NCI-H748 treated with DMSO at 0.1 percent for 48 hours (cell line): ENCODE measurements around the gene DDN.

Source experiments
- DNase-seq: peaks from one replicate; lab custom pipeline; 2025; lab: John Stamatoyannopoulos, UW

The DDN gene

DNA sequence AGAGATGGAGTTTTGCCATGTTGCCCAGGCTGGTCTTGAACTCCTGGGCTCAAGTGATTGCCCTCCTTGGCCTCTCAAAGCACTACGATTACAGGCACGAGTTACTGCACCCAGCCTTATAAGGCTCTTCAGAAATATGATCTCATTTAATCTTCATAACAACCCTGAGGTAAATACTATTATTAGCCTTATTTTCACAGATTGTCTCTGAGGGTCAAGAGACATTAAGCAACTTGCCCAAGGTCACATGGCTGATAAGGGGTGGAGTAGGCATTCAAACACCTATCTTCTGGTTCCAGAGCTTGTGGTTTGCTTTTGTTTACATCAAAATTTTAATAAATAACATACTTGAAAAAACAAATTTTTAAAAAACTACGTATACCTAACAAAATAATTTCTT, 14.3 kb upstream of the DDN start:
- no peak for DNase-seq

DNA sequence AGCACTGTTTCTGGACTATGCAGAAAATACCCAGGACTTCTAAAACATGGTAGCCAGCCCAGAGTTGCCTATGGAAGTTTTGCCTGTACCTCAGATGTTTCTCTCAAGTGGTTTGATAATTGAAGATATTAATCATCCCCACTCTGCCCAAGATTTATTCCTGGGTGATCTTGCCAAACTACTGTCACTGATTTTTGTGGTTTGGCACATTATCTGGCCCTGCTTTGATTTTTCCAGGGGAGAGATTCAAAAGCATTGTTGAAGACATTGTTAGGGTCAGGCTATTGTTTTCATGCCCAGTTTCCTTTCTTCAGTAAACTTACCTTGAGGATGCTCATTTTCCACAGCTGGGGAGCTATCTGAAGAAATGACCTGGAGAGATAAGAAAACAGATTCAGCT, 13.6 kb upstream of the DDN start:
- no peak for DNase-seq

DNA sequence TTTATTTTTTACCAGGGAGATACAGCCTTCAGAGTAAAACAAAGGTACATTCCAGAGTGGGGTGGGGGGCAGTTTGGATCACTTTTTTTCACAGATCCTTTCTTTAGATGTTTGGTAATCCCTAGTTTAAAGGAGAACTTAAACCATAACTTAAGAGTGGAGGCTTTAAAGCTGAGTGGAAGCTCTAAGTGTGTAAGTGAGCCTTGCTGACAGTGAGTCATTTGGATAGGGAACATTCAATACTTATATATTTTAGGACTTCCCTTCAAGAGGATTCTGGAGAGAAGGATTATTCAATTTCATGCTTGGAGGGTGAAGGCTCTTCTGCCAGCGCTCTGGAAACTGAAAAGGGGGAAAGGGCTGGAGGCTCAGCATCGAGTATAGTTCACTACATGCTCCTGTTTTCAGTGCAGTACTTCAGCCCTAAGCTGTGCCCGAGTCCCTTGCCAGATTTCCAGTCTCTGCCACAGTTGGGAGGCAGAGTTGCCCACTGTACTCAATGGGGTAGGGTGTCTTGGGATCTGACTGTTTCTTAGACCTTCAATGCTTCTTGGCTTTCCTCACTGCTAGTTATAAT, 11.0 kb upstream of the DDN start:
- DNase-seq = no peak

DNA sequence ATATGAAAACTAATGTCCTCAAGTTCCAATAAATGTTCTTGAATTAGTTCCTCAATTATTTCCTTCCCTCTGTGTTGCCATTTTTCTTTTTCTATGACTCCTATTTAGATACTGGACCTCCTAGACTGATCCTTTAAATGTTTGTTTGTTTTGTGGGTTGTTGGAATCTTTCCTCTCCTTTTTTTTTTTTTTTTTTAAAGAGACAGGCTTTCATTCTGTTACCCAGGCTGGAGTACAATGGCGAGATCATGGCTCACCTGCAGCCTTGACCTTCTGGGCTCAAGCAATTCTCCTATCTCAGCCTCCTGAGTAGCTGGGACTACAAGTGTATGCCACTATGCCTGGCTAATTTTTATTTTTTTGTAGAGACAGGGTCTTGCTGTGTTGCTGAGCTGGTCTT, 9.8 kb upstream of the DDN start:
- no peak for DNase-seq

DNA sequence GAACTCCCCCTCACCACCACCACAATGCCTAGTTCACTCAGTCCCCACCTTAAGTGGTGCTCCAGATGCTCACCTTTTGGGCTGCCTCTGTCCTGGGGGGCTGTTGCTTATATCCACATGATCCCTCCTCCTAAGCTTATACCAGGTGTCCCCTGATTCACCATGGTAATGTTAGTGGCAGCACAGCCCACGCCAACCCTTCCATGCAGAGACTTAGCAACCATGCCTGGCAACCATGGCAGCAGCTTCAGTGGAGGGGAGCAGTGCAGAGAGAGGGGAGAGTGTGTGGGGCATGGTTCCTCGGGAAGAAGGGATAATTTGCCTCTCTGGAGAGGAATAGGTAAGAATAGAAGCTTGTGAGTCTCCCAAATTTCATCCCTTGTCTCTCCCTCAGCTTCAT, 1.2 kb upstream of the DDN start:
- DNase-seq = no peak

DNA sequence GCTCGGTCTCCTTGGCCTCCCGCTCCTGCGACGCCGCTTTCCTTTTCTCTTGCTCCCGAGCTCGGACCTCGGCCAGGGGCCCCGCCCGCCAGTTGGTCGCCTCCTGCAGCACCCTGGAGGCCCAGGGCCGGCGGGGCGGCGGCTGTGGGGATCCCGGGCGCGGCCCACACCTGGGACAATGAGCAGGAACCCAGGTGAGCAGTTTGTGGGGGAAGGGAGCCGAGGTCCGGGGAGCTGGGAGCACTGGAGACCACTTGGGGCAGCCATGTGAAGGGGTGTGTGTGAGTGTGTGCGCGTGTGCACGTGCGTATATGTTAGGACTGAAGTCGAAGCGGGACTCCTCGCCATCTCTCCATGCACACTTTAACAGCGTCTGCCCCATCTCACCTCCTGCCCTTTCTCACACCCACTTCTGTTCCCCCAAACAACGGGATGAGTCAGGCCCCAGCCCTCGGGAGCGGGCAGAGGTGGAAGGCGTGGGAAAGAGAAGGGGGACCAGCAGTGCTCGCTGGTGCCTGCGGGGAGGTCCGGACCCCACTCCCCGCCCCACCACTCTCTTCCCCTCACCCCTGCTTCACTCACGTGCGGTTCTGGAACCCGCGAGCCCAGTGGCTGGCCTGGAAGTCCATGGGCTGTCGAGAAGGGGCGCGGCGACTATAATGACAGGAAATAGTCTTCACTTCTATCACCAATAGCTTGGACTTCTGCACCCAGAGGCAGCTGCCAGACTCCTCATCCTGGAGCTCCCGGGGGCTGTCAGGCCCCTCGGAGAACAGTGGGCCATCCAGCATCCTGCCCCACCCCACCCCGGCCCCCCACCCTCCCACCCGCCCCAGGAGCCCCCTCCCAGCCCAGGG, 450 bp downstream of the DDN start:
- no peak for DNase-seq

DNA sequence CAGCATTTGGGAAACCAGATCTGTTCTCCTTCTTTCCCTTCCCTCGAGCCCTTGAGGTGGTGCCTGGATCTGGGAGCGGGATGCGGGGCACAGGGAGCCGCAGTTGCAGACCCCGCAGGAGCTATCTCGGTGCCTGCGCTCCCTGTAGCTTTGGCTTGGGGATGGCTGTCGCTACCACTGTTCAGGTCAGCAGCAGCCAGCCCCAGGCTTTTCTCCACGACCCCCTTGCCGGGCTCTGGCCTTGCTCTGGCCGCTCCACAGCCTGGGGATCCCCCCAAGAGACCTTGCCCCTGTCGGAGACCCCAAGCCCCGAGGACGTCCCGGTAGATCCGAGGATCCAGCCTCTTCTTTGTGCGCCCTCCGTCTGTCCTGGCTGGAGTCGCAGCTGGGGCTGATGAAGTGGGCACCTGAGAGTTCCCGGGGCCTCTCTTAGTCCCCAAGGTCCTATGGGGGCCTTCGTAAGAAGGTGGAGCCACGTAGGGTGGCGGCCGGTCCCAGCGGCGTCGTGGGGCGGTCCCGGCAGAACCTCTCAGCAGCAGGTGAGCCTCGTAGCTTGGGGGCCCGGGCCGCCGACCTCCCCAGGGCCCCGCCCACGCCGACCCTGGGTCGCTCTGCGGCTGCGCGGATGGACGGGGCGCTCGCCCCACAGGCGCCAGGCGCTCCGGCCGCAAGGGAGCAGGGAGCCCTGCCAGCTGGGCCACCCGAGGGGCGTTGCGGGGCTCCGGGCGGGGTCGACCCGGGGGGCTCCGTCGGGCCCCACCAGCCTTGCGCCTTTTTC, 1.3 kb downstream of the DDN start:
- no peak for DNase-seq

DNA sequence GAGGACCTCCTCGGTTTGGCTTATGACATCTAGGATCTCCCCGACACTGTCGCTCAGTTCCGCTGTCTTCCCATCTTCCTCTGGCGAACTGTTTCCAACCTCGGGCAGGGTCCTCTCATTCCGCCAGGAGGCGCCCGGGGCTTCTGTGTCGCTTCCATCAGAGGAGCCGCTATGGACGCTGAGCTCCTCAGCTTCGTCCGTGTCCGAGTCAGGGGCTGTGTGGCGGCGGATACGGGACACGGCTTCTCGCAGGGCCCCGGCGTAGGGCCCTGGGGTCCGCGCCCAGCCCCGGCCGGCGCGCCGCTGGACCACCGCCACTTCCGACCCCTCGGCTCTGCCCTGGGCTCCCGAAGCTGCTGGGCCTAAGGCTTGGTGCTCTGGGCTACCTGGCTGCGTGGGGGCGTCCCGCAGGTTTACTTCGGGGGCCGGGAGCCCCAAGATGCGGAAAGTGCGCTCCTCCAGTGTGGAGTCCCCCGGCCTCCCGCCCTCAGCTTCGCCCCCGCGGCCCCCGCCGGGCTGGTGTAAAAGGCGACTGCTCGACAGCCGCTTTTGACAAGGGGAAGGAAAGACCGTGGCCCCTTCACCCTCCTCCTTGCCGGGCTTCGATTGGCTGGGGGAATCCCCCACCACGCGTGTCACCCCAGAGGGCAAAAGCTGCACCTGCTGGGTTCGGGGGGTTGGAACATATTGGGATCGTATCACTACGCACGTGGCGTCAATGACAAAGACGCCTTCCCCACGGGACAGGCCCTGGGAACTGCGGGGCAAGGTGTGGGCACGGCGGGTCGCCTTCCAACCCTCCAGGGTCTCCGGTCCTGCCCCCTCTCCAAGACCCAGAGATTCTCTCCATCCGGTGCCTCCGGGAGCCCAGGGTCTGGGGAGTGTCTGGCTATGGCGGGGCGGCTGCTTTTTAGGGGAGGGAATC, 2.1 kb downstream of the DDN start:
- DNase-seq = no peak

DNA sequence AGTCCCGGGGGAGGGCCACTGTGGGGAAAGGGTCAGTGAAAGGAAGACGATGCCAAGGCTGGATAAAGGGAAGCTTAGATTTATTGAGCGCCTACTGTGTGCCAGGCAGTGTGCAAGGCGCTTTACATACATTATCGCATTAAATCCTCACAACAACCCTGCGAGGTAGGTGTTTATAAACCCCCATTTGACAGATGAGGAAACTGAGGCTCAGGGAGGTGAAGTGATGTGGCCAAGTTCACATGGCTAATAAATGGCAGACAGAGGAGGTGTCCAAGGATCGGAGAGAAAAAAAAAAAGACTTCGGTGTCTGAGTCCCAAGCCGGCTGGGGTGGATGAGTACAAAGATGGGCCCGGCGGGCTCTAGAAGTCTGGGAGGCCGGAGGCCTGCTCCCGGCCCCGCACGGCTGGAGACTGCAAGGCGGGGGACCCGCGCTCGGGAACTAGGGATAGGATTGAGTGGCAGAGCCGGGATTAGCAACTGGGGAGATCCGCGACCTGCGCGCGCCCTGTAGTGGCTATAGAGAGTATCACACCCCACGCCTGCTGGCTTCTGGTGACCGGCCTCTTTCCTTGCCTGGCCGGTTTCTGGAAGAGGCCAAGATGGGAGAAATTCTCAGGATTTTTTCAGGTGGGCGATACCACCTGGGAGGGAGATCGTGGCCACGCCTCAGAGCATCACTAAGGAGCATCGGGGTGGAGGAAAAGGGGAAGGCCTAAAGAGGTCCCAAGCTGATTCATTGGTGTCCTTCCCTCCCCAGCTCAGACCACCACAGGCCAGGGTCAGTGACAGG, 3.9 kb downstream of the DDN start:
- DNase-seq = peak; percentile 59

DNA sequence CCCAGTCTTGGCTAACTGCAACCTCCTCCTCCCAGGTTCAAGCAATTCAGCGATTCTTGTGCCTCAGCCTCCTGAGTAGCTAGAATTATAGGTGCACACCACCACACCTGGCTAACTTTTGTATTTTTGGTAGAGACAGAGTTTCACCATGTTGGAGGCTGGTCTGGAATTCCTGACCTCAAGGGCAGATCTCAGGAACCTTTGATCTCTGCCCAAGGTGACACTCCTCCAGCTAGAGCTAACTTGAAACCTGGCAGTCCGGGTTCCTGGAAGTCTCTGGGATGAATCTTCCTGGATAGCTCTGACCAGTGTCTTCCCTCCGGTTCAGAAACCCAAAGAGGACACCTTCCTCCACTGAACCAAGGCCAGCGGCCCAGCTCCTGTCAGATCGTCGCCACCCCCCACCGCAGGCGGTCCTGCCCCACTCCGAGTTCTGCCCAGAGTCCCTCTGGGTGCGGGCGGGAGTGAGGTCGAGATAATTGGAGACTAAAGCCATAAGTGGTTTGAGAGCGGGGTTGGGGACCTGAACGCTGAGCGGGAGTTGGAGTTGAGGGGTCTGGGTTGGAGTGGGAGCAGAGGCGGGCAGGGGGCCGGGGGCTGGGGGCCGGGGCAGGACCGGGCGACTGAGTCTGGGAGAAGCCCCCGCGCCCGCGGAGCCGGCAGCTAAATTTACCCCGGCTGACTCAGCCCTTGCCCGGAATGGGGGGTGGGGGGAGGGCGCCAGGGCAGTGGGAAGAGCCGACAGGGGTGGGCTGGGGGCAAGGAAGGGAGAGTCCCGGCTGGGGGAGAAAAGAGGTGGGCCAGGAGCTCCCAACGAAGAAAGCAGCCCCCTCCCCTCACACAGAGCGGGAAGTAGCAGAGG, 4.7 kb downstream of the DDN start:
- DNase-seq = no peak

DNA sequence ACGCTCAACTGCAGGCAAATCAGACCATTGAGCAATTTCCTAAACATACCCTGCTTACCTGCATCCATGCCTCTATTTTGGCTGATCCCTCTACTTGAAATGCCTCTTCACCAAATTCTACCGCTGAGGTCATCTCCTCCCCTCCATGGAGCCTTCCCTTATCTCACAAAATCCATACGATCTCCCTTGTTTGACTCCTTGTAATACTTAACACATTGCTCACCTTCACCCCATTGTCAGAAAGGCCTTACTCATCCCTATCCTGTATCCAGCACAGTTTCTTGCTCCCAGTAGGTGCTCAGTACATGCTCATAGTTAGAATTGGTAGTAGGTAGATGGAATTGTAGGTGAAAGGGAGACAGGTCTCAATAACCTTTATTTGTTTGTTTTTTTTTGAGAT, 5.4 kb downstream of the DDN start:
- no peak for DNase-seq

DNA sequence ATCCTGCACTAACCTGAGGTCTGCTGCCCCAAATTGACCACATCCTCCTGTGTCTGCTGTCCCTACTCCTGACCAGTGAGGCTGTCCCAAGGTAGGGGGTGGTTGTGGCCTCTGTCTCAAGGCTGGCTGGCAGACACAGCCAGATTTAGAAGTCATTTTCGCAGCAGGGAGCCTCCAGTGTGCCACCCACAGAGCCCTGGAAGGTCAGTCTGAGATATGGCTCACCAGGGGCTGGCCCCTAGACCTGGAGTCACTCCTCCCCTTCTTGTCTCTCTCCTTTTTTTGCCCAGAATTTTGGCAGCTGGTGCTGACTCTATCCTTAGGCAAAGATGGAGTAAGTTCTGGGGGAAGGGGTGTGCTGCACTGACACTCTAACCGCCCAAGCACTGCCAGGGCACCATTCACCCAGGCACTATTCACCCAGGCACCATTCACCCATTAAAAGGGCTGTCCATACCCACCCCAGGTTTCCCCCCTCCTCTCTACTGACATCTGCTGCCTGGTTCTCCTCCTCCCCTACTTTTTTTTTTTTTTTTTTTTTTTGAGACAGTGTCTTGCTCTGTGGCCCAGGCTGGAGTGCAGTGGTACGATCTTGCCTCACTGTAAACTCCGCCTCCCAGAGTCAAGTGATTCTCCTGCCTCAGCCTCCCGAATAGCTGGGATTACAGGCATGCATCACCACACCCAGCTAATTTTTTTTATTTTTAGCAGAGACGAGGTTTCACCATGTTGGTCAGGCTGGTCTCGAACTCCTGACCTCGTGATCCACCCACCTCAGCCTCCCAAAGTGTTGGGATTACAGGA, 7.7 kb downstream of the DDN start:
- no peak for DNase-seq

DNA sequence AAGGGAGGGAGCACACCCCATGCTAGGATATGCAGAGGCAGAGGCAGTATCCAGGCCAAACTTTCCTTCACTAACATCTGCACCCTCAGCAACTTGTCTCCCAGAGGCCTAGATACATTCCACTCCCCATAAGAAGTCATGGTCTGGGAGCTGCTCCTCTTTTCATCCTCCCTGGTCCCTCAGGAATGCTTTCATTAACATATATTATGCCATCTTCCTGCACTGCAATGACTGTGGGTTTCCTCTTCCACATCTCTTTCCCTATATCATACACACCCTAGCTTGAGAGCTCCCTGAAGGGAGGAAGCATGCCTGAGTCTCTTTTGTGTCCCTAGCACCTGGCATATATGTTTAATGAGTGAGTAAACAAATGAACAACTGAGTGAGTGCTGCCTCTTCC, 8.6 kb downstream of the DDN start:
- DNase-seq = peak; percentile 69

DNA sequence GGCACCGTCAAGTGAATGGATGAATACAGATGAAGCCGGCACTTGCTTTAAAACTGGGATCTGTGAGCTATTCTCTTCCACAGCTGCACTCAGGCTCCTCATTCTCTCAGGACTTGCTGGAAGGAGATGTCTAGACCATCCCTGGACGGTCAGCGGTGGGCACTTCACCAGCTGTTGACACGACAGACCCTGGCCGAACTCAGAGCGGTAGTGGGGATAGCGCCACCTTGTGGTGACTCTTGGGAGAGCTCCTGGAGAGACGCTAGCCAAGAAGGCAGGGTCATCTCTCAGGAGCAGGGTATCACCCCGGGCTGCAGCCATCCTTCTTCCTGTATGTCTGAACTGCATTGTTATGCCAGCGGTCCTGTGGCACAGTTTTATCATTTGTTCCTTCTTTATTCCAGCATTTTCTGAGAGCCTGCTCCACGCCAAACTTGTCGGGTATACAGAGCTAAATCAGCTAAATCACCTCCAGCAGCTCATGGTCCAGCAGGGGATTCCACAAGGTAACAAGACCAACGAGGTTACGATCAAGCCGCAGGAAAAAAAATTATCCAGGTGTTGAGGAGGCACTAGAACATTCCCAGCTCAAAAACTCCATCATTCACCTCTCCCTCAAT, 11.0 kb downstream of the DDN start:
- DNase-seq = peak; percentile 42

DNA sequence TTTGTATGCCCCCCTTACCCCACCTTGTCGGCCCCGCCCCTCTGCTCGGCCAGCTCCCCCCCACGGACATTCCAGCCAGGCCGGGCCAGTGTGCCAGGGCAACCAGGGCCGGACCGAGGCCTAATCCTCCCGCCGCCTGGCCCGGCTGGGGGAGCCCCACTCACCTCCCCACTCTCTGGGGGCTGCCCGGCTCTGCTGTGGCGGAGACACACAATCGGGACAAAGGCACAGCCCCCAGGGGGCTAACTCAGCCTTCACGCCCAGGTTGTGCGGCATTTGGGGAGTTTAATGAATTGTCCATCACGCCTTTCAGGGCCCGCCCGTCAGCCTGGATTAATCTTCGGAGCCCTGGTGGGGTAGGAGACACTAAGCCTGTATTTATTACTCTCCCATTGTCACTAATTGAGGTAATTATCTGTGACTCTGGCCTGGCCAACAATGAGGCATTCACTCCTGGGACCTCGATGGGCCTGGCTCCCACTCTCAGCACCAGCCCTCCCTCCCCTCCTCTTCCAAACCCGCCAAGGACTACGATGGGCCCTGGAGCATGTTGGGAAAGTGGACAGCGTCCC, 12.4 kb downstream of the DDN start:
- DNase-seq = peak; percentile 73

DNA sequence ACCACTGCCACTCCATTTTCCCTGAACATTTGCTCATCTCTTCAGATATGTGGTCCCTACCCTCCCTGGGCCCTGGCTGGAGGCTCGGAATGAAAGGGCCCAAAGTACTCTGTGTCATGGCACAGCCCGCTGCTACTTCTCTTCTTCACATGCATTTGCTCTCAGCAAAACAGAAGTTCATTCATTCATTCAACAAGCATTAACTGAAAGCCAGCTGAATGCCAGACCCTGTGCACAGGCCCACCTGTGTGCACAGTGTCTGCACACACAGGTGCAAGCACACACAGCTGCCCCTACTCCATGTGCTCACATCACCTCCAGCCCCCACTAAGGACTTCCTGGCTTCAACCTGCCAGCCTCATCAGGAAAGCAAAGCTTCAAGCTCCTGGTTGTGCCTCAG, 13.3 kb downstream of the DDN start:
- DNase-seq = no peak

DNA sequence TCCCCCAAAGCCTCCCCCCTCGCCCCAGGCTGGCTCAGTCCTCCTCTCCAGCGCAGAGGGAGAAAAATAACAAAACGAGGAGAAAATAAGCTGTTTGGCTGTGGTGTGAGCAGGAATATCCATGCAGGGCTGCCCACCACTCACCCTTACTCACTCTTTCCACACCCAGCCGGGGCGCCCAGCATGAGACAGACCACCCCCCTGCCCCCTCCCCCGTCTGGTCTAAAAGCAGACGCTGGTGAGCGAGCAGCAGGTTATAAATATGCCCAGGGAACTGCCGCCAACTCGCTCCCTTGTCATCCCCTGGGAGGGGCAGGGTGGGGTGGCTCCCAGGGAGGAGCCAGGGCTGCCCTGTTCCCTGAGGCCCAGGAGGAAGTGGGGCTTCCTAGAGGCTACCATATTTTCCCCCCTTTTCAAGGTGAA, 13.7 kb downstream of the DDN start:
- no peak for DNase-seq

DNA sequence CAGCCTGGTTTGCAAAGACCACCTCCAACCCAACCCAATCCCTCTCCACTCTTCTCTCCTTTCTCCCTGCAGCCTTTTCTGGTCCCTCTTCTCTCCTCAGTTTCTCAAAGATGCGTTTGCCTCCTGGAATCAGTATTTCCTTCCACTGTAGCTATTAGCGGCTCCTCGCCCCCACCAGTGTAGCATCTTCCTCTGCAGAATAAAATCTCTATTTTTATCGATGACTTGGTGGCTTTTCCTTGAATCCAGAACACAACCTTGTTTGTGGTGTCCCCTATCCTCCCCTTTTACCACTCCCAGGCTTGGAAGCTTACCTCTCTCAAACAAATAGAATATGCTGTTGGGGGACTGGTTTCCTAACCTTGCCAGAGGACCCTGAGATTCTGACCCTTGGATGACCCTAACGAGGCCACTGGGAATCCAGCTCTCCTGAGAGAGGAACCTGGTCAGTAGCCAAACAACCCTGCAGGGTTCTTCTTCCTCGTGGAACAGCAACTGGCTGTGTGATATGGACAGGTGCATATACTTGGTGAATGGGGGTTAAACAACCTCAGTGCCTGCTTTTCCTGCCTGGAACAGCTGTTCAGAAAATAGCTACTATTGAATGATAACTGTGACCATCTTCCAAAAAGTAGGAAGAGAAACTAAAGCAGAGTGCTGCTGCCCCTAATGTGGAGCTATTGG, 16.6 kb downstream of the DDN start:
- DNase-seq = no peak
